ENCODE measurements around the gene SLAMF9. TPM values are rescaled to one million over a fixed set of nuclear protein-coding genes. Genes with fewer than 3 reads are reported as not detected.

The SLAMF9 gene
- total RNA-seq, 1 experiment from 2014 or later, result not detected

DNA sequence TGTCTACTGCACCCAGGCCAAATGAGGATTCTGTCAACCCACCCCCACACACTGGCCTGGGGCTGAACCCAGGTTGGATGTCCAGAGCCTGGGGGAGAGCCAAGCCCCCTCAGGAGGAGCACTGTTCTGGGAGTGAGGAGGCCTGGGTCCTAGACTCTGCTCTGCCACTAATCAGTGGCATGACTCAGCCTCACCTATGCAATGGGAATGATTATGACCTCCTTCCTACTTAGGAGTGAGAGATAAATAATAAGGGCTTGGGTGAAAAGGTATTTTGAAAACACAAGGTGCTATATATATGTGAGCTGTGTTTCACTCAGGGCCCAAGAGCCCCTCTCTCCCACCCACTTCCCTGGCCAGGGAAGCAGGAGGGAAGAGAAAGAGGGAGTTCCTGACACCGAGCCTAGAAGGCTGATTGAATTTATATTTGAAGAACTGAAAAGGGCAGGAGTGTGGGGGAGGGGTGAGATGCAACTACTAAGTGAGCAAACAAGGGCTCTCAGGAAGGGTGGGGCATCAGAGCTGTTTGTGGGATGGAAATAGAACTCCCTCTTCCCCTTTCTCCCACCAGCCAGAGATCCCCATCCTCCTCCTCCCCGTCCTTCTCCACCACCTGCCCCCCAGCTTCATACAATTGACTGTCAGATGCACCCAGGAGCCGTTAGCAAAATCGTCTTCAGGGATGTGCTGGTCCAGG lies 16.8 kb downstream of the SLAMF9 start:
- H3K9me2 ChIP-seq (ENCODE audit: insufficient read depth), result no peaks in the 10 kb centered on the region
- H4K20me1 ChIP-seq (ENCODE audit: insufficient read depth), result no peaks in the 10 kb centered on the region
- no peak for TF ChIP-seq CBX3 (IDR thresholded peaks at IDR 0.05; ENCODE audit: low read depth)
- TF ChIP-seq ELF1 (IDR thresholded peaks at IDR 0.05; ENCODE audit: borderline replicate concordance, low read depth), result no peak
- TF ChIP-seq EGR1 (IDR thresholded peaks at IDR 0.05; ENCODE audit: low read depth), result no peak
- TF ChIP-seq, protein P1, sequence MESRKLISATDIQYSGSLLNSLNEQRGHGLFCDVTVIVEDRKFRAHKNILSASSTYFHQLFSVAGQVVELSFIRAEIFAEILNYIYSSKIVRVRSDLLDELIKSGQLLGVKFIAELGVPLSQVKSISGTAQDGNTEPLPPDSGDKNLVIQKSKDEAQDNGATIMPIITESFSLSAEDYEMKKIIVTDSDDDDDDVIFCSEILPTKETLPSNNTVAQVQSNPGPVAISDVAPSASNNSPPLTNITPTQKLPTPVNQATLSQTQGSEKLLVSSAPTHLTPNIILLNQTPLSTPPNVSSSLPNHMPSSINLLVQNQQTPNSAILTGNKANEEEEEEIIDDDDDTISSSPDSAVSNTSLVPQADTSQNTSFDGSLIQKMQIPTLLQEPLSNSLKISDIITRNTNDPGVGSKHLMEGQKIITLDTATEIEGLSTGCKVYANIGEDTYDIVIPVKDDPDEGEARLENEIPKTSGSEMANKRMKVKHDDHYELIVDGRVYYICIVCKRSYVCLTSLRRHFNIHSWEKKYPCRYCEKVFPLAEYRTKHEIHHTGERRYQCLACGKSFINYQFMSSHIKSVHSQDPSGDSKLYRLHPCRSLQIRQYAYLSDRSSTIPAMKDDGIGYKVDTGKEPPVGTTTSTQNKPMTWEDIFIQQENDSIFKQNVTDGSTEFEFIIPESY (IDR thresholded peaks at IDR 0.05; ENCODE audit: extremely low read depth, insufficient replicate concordance, low read length), result no peak
- TF ChIP-seq CTCF (IDR thresholded peaks at IDR 0.05 in 2 of 3, conservative IDR thresholded peaks at IDR 0.05 in 1 of 3; ENCODE audit: borderline replicate concordance in 1 of 3, insufficient read depth in 1 of 3, low read depth in 2 of 3, low read length in 2 of 3), result no peak
- TF ChIP-seq POLR2AphosphoS5 (IDR thresholded peaks at IDR 0.05; ENCODE audit: low read depth, low read length), result no peak
- TF ChIP-seq RAD21 (IDR thresholded peaks at IDR 0.05; ENCODE audit: low read depth), result no peak
- TF ChIP-seq SRF (IDR thresholded peaks at IDR 0.05; ENCODE audit: low read depth), result no peak
- TF ChIP-seq REST (IDR thresholded peaks at IDR 0.05; ENCODE audit: low read depth), result no peak
- no peak for TF ChIP-seq ZNF274 (IDR thresholded peaks at IDR 0.05; ENCODE audit: low read depth, low read length)
- TF ChIP-seq SP1 (IDR thresholded peaks at IDR 0.05; ENCODE audit: low read depth), result no peak
- TF ChIP-seq MAX (IDR thresholded peaks at IDR 0.05), result no peak
- no peak for TF ChIP-seq ATF3 (IDR thresholded peaks at IDR 0.05)
- no peak for DNase-seq (ENCODE audit: low read depth, low spot score)
- intact Hi-C loops (cut with micrococcal nuclease), result loop anchor here (2.0 kb wide), 1 partner anchor 142 kb away; no protein-coding TSS in a partner anchor
- H3K9me3 ChIP-seq (ENCODE audit: control insufficient read depth in 1 of 2, insufficient read depth in 1 of 2, low read depth in 1 of 2, low read length in 2 of 2), result no peaks in the 10 kb centered on the region
- H3K4me3 ChIP-seq (replicated peaks in 1 of 2; ENCODE audit: low read depth in 1 of 2, low read length in 2 of 2), result no peak overlapping the region
- no peak overlapping the region for H3K9ac ChIP-seq (ENCODE audit: low read length)
- H3K79me2 ChIP-seq (ENCODE audit: insufficient read depth, low read length), result no peaks in the 10 kb centered on the region
- RAD21 ChIA-PET (ENCODE audit: low non-redundant PET in 1 of 2, low total read pairs in 2 of 2, uncharacterized antibody in 2 of 2, unreplicated experiment in 2 of 2), result no interaction called here
- peaks cover 3 to 15% of the 10 kb centered on the region in 2 experiments for H3K4me1 ChIP-seq (ENCODE audit: control insufficient read depth in 1 of 2, insufficient read depth in 2 of 2, low read length in 2 of 2)
- peak overlapping the region; percentile 17; the same call in 1 of the 2 replicates for H3K4me2 ChIP-seq (ENCODE audit: low read length)
- no peaks in the 10 kb centered on the region for H3K27me3 ChIP-seq (ENCODE audit: insufficient read depth, low read length)
- POLR2A ChIA-PET, result no interaction called here
- no TSS peak for BruUV-seq (replicated peaks)
- CTCF ChIA-PET, result interaction anchor here (10.1 kb wide), 1 partner anchor 69 kb away, joined by 170 read pairs; no protein-coding TSS in a partner anchor
- H3K27ac ChIP-seq (ENCODE audit: low read depth, low read length), result no peak overlapping the region
- H2AFZ ChIP-seq (ENCODE audit: low read depth, low read length, poor library complexity, severe bottlenecking), result no peak overlapping the region
- ATAC-seq, result peak; percentile 13; the same call in 1 of the 2 replicates
- H3K36me3 ChIP-seq (ENCODE audit: control insufficient read depth in 1 of 2, insufficient read depth in 2 of 2, low read length in 2 of 2), result peaks cover 0 to 2% of the 10 kb centered on the region in 2 experiments; a peak in 1 of 4 replicates
